ENCODE measurements around the gene PTPN3.

PTPN3 gene

GRCh38 chr9:109478051-109478563 lies 20.0 kb downstream of the PTPN3 start:
- FAIRE-seq: no peak
- DNase-seq (ENCODE audit: insufficient read length, low spot score): no peak
- no peak for TF ChIP-seq POLR2A (IDR thresholded peaks at IDR 0.05; ENCODE audit: low read depth, low read length)

GRCh38 chr9:109477258-109478050 lies 20.7 kb downstream of the PTPN3 start:
- FAIRE-seq: no peak
- no peak for DNase-seq (ENCODE audit: insufficient read length, low spot score)

GRCh38 chr9:109476642-109477257 lies 21.4 kb downstream of the PTPN3 start:
- TF ChIP-seq POLR2A (IDR thresholded peaks at IDR 0.05; ENCODE audit: low read depth, low read length): no peak
- FAIRE-seq (no peak), DNase-seq (ENCODE audit: insufficient read length, low spot score) (no peak)

More at GRCh38 chr9:109477258-109478050, 20.7 kb downstream of the PTPN3 start:
- TF ChIP-seq POLR2A (IDR thresholded peaks at IDR 0.05; ENCODE audit: low read depth, low read length): no peak

- FAIRE-seq: no peak
- no peak for TF ChIP-seq POLR2A (IDR thresholded peaks at IDR 0.05; ENCODE audit: low read depth, low read length)
- DNase-seq (ENCODE audit: insufficient read length, low spot score): no peak
Observed at GRCh38 chr9:109475526-109475925, 22.6 kb downstream of the PTPN3 start.

- DNase-seq (ENCODE audit: insufficient read length, low spot score): no peak
- TF ChIP-seq POLR2A (IDR thresholded peaks at IDR 0.05; ENCODE audit: low read depth, low read length): no peak
- no peak for FAIRE-seq
Observed at GRCh38 chr9:109474944-109475343, 23.2 kb downstream of the PTPN3 start.

- no peak for TF ChIP-seq POLR2A (IDR thresholded peaks at IDR 0.05; ENCODE audit: low read depth, low read length)
- no peak for DNase-seq (ENCODE audit: insufficient read length, low spot score)
- no peak for FAIRE-seq
Observed at GRCh38 chr9:109474170-109474569, 23.9 kb downstream of the PTPN3 start.

- FAIRE-seq (no peak), DNase-seq (ENCODE audit: insufficient read length, low spot score) (no peak)
- TF ChIP-seq POLR2A (IDR thresholded peaks at IDR 0.05; ENCODE audit: low read depth, low read length): no peak
Observed at GRCh38 chr9:109473329-109473728, 24.8 kb downstream of the PTPN3 start.

GRCh38 chr9:109471475-109472393 lies 26.4 kb downstream of the PTPN3 start:
- DNase-seq (ENCODE audit: insufficient read length, low spot score) (no peak), FAIRE-seq (peak; percentile 57)
- TF ChIP-seq POLR2A (IDR thresholded peaks at IDR 0.05; ENCODE audit: low read depth, low read length): no peak

- DNase-seq (ENCODE audit: insufficient read length, low spot score) (peak; percentile 77), FAIRE-seq (peak; percentile 94)
- no peak for TF ChIP-seq POLR2A (IDR thresholded peaks at IDR 0.05; ENCODE audit: low read depth, low read length)
Observed at GRCh38 chr9:109469646-109470358, 28.3 kb downstream of the PTPN3 start.

GRCh38 chr9:109468927-109469326 lies 29.2 kb downstream of the PTPN3 start:
- TF ChIP-seq POLR2A (IDR thresholded peaks at IDR 0.05; ENCODE audit: low read depth, low read length): no peak
- FAIRE-seq: no peak
- no peak for DNase-seq (ENCODE audit: insufficient read length, low spot score)

GRCh38 chr9:109467936-109468335 lies 30.2 kb downstream of the PTPN3 start:
- TF ChIP-seq POLR2A (IDR thresholded peaks at IDR 0.05; ENCODE audit: low read depth, low read length): no peak
- DNase-seq (ENCODE audit: insufficient read length, low spot score): no peak
- FAIRE-seq: peak; percentile 67

- no peak for FAIRE-seq
- DNase-seq (ENCODE audit: insufficient read length, low spot score): no peak
- TF ChIP-seq POLR2A (IDR thresholded peaks at IDR 0.05; ENCODE audit: low read depth, low read length): no peak
Observed at GRCh38 chr9:109466623-109467590, 31.2 kb downstream of the PTPN3 start.

All from H54 (cell line).